Sigmoid colon (tissue), 7 donors: Measurements from ENCODE around the gene MARK3. TPM values are rescaled to one million over a fixed set of nuclear protein-coding genes. Genes with fewer than 3 reads are reported as not detected.

Experiments used
- DNase-seq: peaks from one replicate; pipeline ENCODE4 v3.0.0-alpha.2; 2019
- H3K27ac ChIP-seq, 4 donors: fragments of 200-600 bp; sonication (generic); one replicate each; pipeline ENCODE4 v1.5.1; 2016 to 2019; ENCODE audit warnings: mild to moderate bottlenecking in 1 of 4
- H3K27me3 ChIP-seq, 3 donors: fragments of 200-600 bp; sonication (generic); one replicate each; pipeline ENCODE4 v1.5.1; 2019; ENCODE audit warnings: mild to moderate bottlenecking in 1 of 3
- H3K36me3 ChIP-seq, 4 donors: fragments of 200-600 bp; sonication (generic); one replicate each; pipeline ENCODE4 v1.5.1; 2016 to 2019
- H3K4me1 ChIP-seq, 4 donors: fragments of 200-600 bp; sonication (generic); one replicate each; pipeline ENCODE4 v1.5.1; 2017 to 2019
- H3K4me3 ChIP-seq, 4 donors: fragments of 200-600 bp; sonication (generic); one replicate each; pipeline ENCODE4 v1.5.1; 2017 to 2019; ENCODE audit warnings: mild to moderate bottlenecking in 2 of 4, moderate library complexity in 1 of 4
- H3K9me3 ChIP-seq, 4 donors: fragments of 200-600 bp in 3 of 4; sonication (generic) in 3 of 4; one replicate each; pipeline versions ENCODE4 v1.5.1 to v1.6.1; 2013 to 2019
- EP300 ChIP-seq, 4 donors: sonication (generic); formaldehyde crosslinking; IDR thresholded peaks; one replicate each; pipeline ENCODE4 v1.6.1; 2017; ENCODE audit warnings: antibody characterized with exemption in 4 of 4
- POLR2A ChIP-seq, 2 donors: fragments of 450-650 bp; IDR thresholded peaks; one replicate each; pipeline ENCODE4 v1.6.1; 2016; ENCODE audit warnings: antibody characterized with exemption in 2 of 2, mild to moderate bottlenecking in 2 of 2, moderate library complexity in 2 of 2
- POLR2AphosphoS5 ChIP-seq, 4 donors: sonication (generic); formaldehyde crosslinking; IDR thresholded peaks; one replicate each; pipeline ENCODE4 v1.6.1; 2017; ENCODE audit warnings: antibody characterized with exemption in 4 of 4
- WGBS, 2 donors: extraction: QIAGEN DNeasy Blood & Tissue Kit; methylation state at CpG; one replicate each; pipeline ENCODE4 v1.1.7; 2013; 5-methylcytosine and 5-hydroxymethylcytosine counted together
- intact Hi-C: fragments of 100-400 bp; cut with DNase I; formaldehyde crosslinking; loops from one replicate; pipeline ENCODE4 v1.15.1; 2023
- polyA plus RNA-seq, 3 donors: library from polyadenylated mRNA; stranded (reverse); fragments of 200-250 nt; gene quantifications; one replicate each; pipeline ENCODE4 v1.2.3, GENCODE V29; 2013
- total RNA-seq, 4 donors: library from RNA; depleted of rRNA; stranded (reverse); fragments of >200 nt; gene quantifications; one replicate each; pipeline ENCODE4 v1.1.0, GENCODE V29; 2016
- TF ChIP-seq, protein P1 (sequence below), 4 experiments: fragments of 450-650 bp in 3 of 4; fragments of 200-600 bp in 1 of 4; IDR thresholded peaks; one replicate each; pipeline ENCODE4 v1.5.1; 2016 to 2019; ENCODE audit warnings: antibody characterized with exemption in 4 of 4, mild to moderate bottlenecking in 3 of 4, moderate library complexity in 2 of 4
- donor health status: healthy with polysubstance abuse.
- donor health status: Bipolar disorder and iron deficiency.
- donor health status: healthy.

Gene MARK3
- total and polyA plus RNA-seq, 7 donors: 21.6 to 104 (median 66.7) TPM

DNA sequence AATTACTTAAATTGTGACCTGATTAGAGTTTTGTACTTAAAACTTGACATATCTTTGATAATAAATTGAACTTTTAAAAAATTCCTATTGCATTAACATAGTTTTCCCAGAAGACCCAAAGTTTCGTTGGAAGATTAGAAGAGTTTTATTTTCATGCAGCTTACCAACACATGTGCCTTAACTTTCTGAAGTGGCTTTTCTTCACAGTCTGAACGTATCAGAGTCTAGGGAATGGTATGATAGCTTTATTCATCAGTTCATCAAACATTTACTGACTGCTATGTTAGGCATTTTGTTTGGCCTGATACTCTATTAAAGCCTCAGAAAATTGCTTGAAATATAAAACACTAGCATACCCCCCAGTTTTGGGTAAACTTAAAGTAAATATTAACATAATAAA is 65.2 kb downstream of the MARK3 start:
- no peak for TF ChIP-seq POLR2A (IDR thresholded peaks at IDR 0.05)
- intact Hi-C loops: no loop called here
- H3K4me3 ChIP-seq: no peak overlapping the region
- no peaks in the 10 kb centered on the region for H3K27me3 ChIP-seq
- H3K9me3 ChIP-seq: no peaks in the 10 kb centered on the region
- WGBS, 2 donors: 67 to 73% methylated on average over 2 of the region's 2 CpGs
- DNase-seq: no peak
- no peak overlapping the region for H3K27ac ChIP-seq
- H3K36me3 ChIP-seq: peaks cover 0 to 5% (median 0%) of the 10 kb centered on the region in 4 donors
- peaks cover 0 to 3% (median 0%) of the 10 kb centered on the region in 4 donors for H3K4me1 ChIP-seq

DNA sequence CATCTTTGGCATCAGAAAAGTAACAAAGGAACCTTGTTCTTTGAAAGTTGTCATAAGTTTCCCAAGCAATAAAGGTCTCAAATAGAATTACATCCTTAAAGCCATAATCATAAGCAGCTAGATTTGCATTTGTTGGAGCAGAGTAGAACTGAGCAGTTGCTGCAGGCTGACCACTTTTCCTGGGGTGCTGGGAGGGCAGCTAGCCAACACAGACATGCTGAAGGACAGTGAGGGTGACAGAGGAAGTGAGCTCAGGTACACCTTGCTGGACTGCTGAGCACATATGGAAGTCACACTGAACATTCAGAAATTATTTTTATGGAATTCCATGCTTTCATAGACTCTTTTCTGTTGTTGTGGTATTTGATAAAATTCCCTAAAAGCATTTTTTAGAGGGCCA is 66.2 kb downstream of the MARK3 start:
- no peak overlapping the region for H3K4me3 ChIP-seq
- peaks cover 0 to 5% (median 0%) of the 10 kb centered on the region in 4 donors for H3K36me3 ChIP-seq
- no peaks in the 10 kb centered on the region for H3K9me3 ChIP-seq
- no peak for TF ChIP-seq POLR2A (IDR thresholded peaks at IDR 0.05)
- no peak for TF ChIP-seq POLR2AphosphoS5 (IDR thresholded peaks at IDR 0.05)
- TF ChIP-seq EP300 (IDR thresholded peaks at IDR 0.05): no peak
- TF ChIP-seq, protein P1, sequence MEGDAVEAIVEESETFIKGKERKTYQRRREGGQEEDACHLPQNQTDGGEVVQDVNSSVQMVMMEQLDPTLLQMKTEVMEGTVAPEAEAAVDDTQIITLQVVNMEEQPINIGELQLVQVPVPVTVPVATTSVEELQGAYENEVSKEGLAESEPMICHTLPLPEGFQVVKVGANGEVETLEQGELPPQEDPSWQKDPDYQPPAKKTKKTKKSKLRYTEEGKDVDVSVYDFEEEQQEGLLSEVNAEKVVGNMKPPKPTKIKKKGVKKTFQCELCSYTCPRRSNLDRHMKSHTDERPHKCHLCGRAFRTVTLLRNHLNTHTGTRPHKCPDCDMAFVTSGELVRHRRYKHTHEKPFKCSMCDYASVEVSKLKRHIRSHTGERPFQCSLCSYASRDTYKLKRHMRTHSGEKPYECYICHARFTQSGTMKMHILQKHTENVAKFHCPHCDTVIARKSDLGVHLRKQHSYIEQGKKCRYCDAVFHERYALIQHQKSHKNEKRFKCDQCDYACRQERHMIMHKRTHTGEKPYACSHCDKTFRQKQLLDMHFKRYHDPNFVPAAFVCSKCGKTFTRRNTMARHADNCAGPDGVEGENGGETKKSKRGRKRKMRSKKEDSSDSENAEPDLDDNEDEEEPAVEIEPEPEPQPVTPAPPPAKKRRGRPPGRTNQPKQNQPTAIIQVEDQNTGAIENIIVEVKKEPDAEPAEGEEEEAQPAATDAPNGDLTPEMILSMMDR (IDR thresholded peaks at IDR 0.05): no peak
- DNase-seq: no peak
- intact Hi-C loops: no loop called here
- no peaks in the 10 kb centered on the region for H3K27me3 ChIP-seq
- H3K4me1 ChIP-seq: peaks cover 0 to 4% (median 0%) of the 10 kb centered on the region in 4 donors
- H3K27ac ChIP-seq: no peak overlapping the region

DNA sequence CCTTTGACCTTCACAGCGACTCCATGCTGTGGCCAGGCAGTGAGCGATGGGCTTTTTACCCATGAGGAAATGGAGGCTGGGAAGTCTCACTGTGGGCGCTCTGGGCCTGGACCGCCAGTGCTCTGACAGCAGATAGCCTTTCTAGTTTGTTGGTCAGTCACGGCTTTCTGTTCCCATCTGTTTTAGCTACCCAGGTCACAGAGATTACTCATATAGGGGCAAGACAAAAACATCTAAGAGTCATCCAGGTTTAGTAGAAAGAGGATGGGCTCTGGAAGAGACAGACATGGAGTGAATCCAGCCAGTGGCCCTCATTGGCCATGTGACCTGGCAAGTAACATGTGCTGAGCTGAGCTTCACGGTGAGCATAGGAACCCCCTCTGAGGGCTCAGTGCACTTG is 68.6 kb downstream of the MARK3 start:
- Histone ChIP-seq H3K9me3 (no peaks in the 10 kb centered on the region), H3K27ac (no peak overlapping the region), H3K4me1 (peaks cover 0 to 4% (median 0%) of the 10 kb centered on the region in 4 donors), H3K4me3 (no peak overlapping the region), H3K27me3 (no peaks in the 10 kb centered on the region), H3K36me3 (peaks cover 0 to 21% (median 0%) of the 10 kb centered on the region in 4 donors)
- intact Hi-C loops: no loop called here
- no peak for DNase-seq
- 96 to 98% methylated on average over 6 of the region's 6 CpGs for WGBS, 2 donors
- no peak for TF ChIP-seq EP300 (IDR thresholded peaks at IDR 0.05)
- TF ChIP-seq, protein P1 (IDR thresholded peaks at IDR 0.05): no peak
- TF ChIP-seq POLR2A (IDR thresholded peaks at IDR 0.05): no peak
- no peak for TF ChIP-seq POLR2AphosphoS5 (IDR thresholded peaks at IDR 0.05)

DNA sequence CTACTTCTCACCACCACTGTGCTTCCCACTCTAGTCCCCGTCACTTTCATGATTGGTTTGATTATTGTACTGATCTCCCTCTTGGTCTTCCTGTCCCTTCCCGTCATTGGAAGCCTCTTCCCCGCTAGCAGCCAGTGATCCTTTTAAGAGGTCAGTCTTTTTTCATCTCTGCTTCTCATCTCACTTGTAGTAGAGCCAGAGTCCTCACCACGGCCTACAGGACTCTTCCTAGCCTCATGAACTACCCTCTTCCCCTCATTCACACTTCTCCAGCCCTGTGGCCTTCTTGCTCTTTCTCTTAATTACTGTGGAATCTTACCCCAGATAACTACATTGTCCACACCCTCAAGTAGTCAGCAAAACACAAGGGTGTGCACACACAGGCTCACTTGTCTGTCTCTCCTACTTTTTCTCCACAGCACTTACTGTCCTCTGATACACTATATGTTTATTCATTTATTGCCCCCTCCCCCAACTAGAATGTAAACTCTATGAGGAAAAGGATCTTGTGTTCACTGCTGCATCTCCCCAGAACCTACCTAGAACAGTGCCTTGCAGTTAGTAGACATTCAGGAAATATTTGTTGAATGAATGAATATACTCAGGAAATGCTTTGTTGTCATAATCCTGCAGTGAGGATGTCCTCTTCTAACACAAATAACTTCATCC is 71.1 kb downstream of the MARK3 start:
- TF ChIP-seq EP300 (IDR thresholded peaks at IDR 0.05): no peak
- TF ChIP-seq POLR2AphosphoS5 (IDR thresholded peaks at IDR 0.05): no peak
- TF ChIP-seq, protein P1 (IDR thresholded peaks at IDR 0.05): no peak
- no peak for TF ChIP-seq POLR2A (IDR thresholded peaks at IDR 0.05)
- intact Hi-C loops: no loop called here
- H3K36me3 ChIP-seq: peaks cover 0 to 21% (median 0%) of the 10 kb centered on the region in 4 donors

DNA sequence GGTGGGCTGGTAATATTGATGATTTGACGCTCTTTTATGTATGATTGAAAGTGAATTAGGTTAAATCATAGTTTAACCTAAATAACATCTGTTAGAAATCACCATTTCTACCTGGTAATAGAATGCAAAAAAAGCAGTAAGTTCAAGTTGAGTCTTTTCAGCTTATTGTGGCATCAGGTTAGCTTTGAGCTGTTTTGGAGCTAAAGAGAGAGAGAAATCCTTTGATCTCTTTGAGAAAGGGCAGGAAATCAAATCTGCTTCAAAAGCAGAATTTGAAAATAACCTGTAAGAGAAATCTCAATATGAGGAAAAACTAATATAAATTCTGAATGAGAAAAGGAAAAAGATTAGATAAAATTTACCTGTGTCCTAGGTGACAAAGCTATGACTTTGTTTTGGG is 75.2 kb downstream of the MARK3 start:
- H3K36me3 ChIP-seq: peaks cover 0 to 47% (median 9%) of the 10 kb centered on the region in 4 donors
- no peak overlapping the region for H3K27ac ChIP-seq
- no peak for DNase-seq
- TF ChIP-seq POLR2A (IDR thresholded peaks at IDR 0.05) (no peak), POLR2AphosphoS5 (IDR thresholded peaks at IDR 0.05) (no peak), EP300 (IDR thresholded peaks at IDR 0.05) (no peak)
- TF ChIP-seq, protein P1 (IDR thresholded peaks at IDR 0.05): no peak
- H3K27me3 ChIP-seq: no peaks in the 10 kb centered on the region
- H3K4me3 ChIP-seq: no peak overlapping the region
- H3K9me3 ChIP-seq: no peaks in the 10 kb centered on the region
- peaks cover 0 to 4% (median 0%) of the 10 kb centered on the region in 4 donors for H3K4me1 ChIP-seq
- 94 to 100% methylated on average over 1 of the region's 1 CpG for WGBS, 2 donors
- intact Hi-C loops: no loop called here

More for the DNA sequence above, 71.1 kb downstream of the MARK3 start:
- DNase-seq: no peak
- no peak overlapping the region for H3K27ac ChIP-seq
- H3K4me3 ChIP-seq: no peak overlapping the region
- WGBS, 2 donors: 88 to 92% methylated on average over 4 of the region's 4 CpGs
- no peaks in the 10 kb centered on the region for H3K9me3 ChIP-seq
- no peaks in the 10 kb centered on the region for H3K27me3 ChIP-seq
- H3K4me1 ChIP-seq: peaks cover 0 to 4% (median 0%) of the 10 kb centered on the region in 4 donors
